Motor neuron (in vitro differentiated cells): ENCODE data around the gene HMCES. TPM values are rescaled to one million over a fixed set of nuclear protein-coding genes. Genes with fewer than 3 reads are reported as not detected.
A peak's percentile ranks its signal among the peaks of the same experiment; 100 is the strongest.
"Not testable (repeated sequence)": the region's sequence is repeated elsewhere in the genome, so short reads cannot be mapped to it uniquely, and the experiment has no call there.

Experiments
- ATAC-seq, 8 experiments: fragments of 200-7000 bp; cut with Tn5 transposase; replicated peaks in 6 of 8; 2 replicates each; pipeline ENCODE4 v1.8.0; 2021; ENCODE audit warnings: mild to moderate bottlenecking in 8 of 8, moderate library complexity in 8 of 8
- H3K27ac ChIP-seq, 2 donors: fragments of 250-450 bp; sonication (Bioruptor Pico); 2 replicates each; pipeline ENCODE4 v1.9.0; 2021; ENCODE audit warnings: antibody characterized with exemption in 2 of 2, mild to moderate bottlenecking in 2 of 2, moderate library complexity in 1 of 2
- H3K4me1 ChIP-seq, 2 donors: fragments of 250-450 bp; sonication (Bioruptor Pico); replicated peaks in 1 of 2; 2 replicates each; pipeline ENCODE4 v1.6.1; 2021; ENCODE audit warnings: antibody characterized with exemption in 2 of 2, mild to moderate bottlenecking in 2 of 2, moderate library complexity in 1 of 2
- H3K4me3 ChIP-seq, 5 donors: fragments of 250-450 bp; sonication (Bioruptor Pico); 2 replicates each; pipeline ENCODE4 v1.9.0; 2021; ENCODE audit warnings: antibody characterized with exemption in 5 of 5, mild to moderate bottlenecking in 5 of 5, moderate library complexity in 4 of 5
- WGBS, 10 experiments: fragments of 450-650 bp; shearing (Covaris generic); methylation state at CpG; one replicate each; pipeline ENCODE4 v1.0.0; 2022; 5-methylcytosine and 5-hydroxymethylcytosine counted together
- in situ Hi-C, 9 experiments: fragments of 400-800 bp; cut with MboI; loops; one replicate each; pipeline ENCODE4 v1.15.0; 2021; ENCODE audit warnings: low sequenced_read_pairs in 9 of 9, low pct_unique_long_range_greater_than_20kb in 2 of 9; ENCODE audit not compliant: unreplicated experiment in 9 of 9
- total RNA-seq, 8 experiments: library from RNA; unstranded; fragments of 300-600 nt; gene quantifications; 2 replicates each; pipeline versions ENCODE4 v1.2.3 to v1.2.4, GENCODE V29; 2022

Gene HMCES
- total RNA-seq, 8 experiments from 2014 or later = 18.4 to 40.3 (median 20.7) TPM

- in situ Hi-C loops = loop anchor here in 6 of 9 experiments (10.0 to 25.0 kb wide), 4 partner anchors 60 to 283 kb away; partner anchors contain the start of genes CFAP92 (in 1 of the 6) and CNBP (in 1 of the 6)
- ATAC-seq = no peak
- H3K27ac ChIP-seq = no peak overlapping the region
- no peak overlapping the region for H3K4me3 ChIP-seq
- H3K4me1 ChIP-seq = peaks cover 6% of the 10 kb centered on the region in 2 donors
- WGBS, 10 experiments = 52 to 95% (median 81%) methylated on average over 1 to 5 of the region's 5 CpGs; no CpG with 5 or more reads in 2 of the 10 experiments
Measured at GRCh38 chr3:129245141-129245540, 33.5 kb upstream of the HMCES start.

- peak; percentile 48 to 80 (median 58) for ATAC-seq
- H3K4me3 ChIP-seq, H3K27ac ChIP-seq: not testable (repeated sequence)
- in situ Hi-C loops = loop anchor here in 6 of 9 experiments (10.0 to 25.0 kb wide), 4 partner anchors 61 to 283 kb away; partner anchors contain the start of genes CFAP92 (in 1 of the 6) and CNBP (in 1 of the 6)
- WGBS, 10 experiments = 0 to 58% (median 14%) methylated on average over 1 to 8 of the region's 11 CpGs
- peaks cover 11 to 12% of the 10 kb centered on the region in 2 donors for H3K4me1 ChIP-seq
Measured at GRCh38 chr3:129245641-129246306, 32.9 kb upstream of the HMCES start.

- H3K27ac ChIP-seq = no peak overlapping the region
- no peak for ATAC-seq
- peaks cover 11 to 12% of the 10 kb centered on the region in 2 donors for H3K4me1 ChIP-seq
- in situ Hi-C loops = loop anchor here in 6 of 9 experiments (10.0 to 25.0 kb wide), 4 partner anchors 62 to 284 kb away; partner anchors contain the start of genes CFAP92 (in 1 of the 6) and CNBP (in 1 of the 6)
- H3K4me3 ChIP-seq = no peak overlapping the region
Measured at GRCh38 chr3:129246636-129247035, 32.0 kb upstream of the HMCES start.

GRCh38 chr3:129248286-129248979, 30.2 kb upstream of the HMCES start:
- H3K4me3 ChIP-seq = peak overlapping the region; percentile 71 to 100 (median 94)
- H3K4me1 ChIP-seq = peaks cover 11 to 12% of the 10 kb centered on the region in 2 donors
- peak overlapping the region; percentile 98 to 99 for H3K27ac ChIP-seq
- in situ Hi-C loops = loop anchor here in 6 of 9 experiments (10.0 to 25.0 kb wide), 4 partner anchors 64 to 286 kb away; partner anchors contain the start of genes CFAP92 (in 1 of the 6) and CNBP (in 1 of the 6)
- no peak for ATAC-seq
- WGBS, 10 experiments = 10 to 95% (median 63%) methylated on average over 3 to 20 of the region's 21 CpGs

- peaks cover 11 to 12% of the 10 kb centered on the region in 2 donors for H3K4me1 ChIP-seq
- in situ Hi-C loops = loop anchor here in 6 of 9 experiments (10.0 to 25.0 kb wide), 4 partner anchors 65 to 287 kb away; partner anchors contain the start of genes CFAP92 (in 1 of the 6) and CNBP (in 1 of the 6)
- 0 to 11% (median 0%) methylated on average over 2 to 17 of the region's 48 CpGs; no CpG with 5 or more reads in 1 of the 10 experiments for WGBS, 10 experiments
- peak within 1 kb of the TSS; percentile 71 to 100 (median 94) for H3K4me3 ChIP-seq
- H3K27ac ChIP-seq = peak within 1 kb of the TSS; percentile 98 to 99
- ATAC-seq = peak; percentile 79 to 91 (median 89)
Measured at GRCh38 chr3:129249284-129250065, 29.2 kb upstream of the HMCES start, which contains the start of gene COPG1. Gene COPG1, plus strand, starts transcription at chr3:129249606. Its CDS starts 104 bp downstream, at chr3:129249710.

GRCh38 chr3:129252748-129253147, 25.9 kb upstream of the HMCES start:
- in situ Hi-C loops = no loop called here
- H3K4me3 ChIP-seq = no peak overlapping the region
- ATAC-seq = no peak
- H3K27ac ChIP-seq = no peak overlapping the region
- 81 to 100% (median 100%) methylated on average over 2 to 4 of the region's 4 CpGs; no CpG with 5 or more reads in 6 of the 10 experiments for WGBS, 10 experiments
- H3K4me1 ChIP-seq = peaks cover 11 to 12% of the 10 kb centered on the region in 2 donors

GRCh38 chr3:129254536-129255230, 24.0 kb upstream of the HMCES start:
- no peak for ATAC-seq
- no peak overlapping the region for H3K4me3 ChIP-seq
- H3K27ac ChIP-seq = no peak overlapping the region
- WGBS, 10 experiments = 69 to 100% (median 90%) methylated on average over 1 to 8 of the region's 12 CpGs; no CpG with 5 or more reads in 2 of the 10 experiments
- in situ Hi-C loops = no loop called here
- peaks cover 5 to 6% of the 10 kb centered on the region in 2 donors for H3K4me1 ChIP-seq

- 75 to 100% (median 100%) methylated on average over 1 to 4 of the region's 6 CpGs for WGBS, 10 experiments
- no peak for ATAC-seq
- Histone ChIP-seq H3K4me1 (no peaks in the 10 kb centered on the region), H3K27ac (no peak overlapping the region), H3K4me3 (no peak overlapping the region)
- in situ Hi-C loops = no loop called here
Measured at GRCh38 chr3:129256270-129256669, 22.4 kb upstream of the HMCES start.

- Histone ChIP-seq H3K4me3 (no peak overlapping the region), H3K27ac (no peak overlapping the region), H3K4me1 (no peaks in the 10 kb centered on the region)
- 71 to 100% (median 87%) methylated on average over 1 to 11 of the region's 11 CpGs; no CpG with 5 or more reads in 5 of the 10 experiments for WGBS, 10 experiments
- ATAC-seq = no peak
- in situ Hi-C loops = no loop called here
Measured at GRCh38 chr3:129257609-129258008, 21.1 kb upstream of the HMCES start.

GRCh38 chr3:129259612-129260477, 18.8 kb upstream of the HMCES start:
- ATAC-seq = no peak
- 71 to 100% (median 90%) methylated on average over 1 to 6 of the region's 7 CpGs for WGBS, 10 experiments
- H3K4me3 ChIP-seq = no peak overlapping the region
- no peaks in the 10 kb centered on the region for H3K4me1 ChIP-seq
- in situ Hi-C loops = no loop called here
- no peak overlapping the region for H3K27ac ChIP-seq

- Histone ChIP-seq H3K4me3 (no peak overlapping the region), H3K27ac (no peak overlapping the region), H3K4me1 (no peaks in the 10 kb centered on the region)
- 97 to 100% (median 100%) methylated on average over 1 to 6 of the region's 11 CpGs; no CpG with 5 or more reads in 5 of the 10 experiments for WGBS, 10 experiments
- in situ Hi-C loops = no loop called here
- no peak for ATAC-seq
Measured at GRCh38 chr3:129260606-129261005, 18.1 kb upstream of the HMCES start.
